ENCODE measurements around the gene TXNDC5. TPM values are rescaled to one million over a fixed set of nuclear protein-coding genes. Genes with fewer than 3 reads are reported as not detected.

Gene TXNDC5
- total and polyA plus RNA-seq, 12 donors = 51.6 to 192 (median 128) TPM

DNA sequence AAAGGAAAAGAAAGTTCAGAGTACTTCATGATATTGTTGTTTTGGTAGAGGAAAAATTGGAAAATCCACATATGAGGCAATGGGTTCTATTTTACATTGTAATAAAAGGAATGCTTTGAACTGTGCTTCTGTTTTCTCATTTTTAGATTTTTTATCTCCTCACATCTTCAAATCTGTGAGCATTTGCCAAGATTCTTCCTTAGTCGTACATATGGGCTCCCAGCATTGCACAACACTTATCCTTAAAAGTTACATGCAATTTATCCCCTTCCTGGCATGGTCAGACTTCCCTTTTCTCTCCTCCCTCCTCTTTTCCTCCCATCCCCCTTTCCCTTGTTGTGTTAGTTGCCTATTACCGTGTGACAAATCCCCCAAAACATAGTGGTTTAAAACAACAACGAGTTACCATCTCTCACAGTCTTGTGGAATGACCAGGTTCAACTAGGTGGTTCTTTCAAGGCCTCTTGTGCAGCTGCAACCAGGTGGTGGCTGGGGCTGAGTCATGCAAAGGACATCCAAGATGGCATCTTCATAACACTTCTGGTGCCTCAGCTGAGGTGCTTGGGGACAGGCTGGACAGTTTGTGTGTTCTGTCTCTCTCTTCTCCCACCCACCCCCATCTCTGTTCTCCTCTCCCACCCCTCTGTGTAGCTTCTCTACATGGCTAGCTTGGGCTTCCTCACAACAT is 68.7 kb downstream of the TXNDC5 start:
- DNase-seq = peak in 1 of 7 donors; percentile 34
- TF ChIP-seq, protein P1, sequence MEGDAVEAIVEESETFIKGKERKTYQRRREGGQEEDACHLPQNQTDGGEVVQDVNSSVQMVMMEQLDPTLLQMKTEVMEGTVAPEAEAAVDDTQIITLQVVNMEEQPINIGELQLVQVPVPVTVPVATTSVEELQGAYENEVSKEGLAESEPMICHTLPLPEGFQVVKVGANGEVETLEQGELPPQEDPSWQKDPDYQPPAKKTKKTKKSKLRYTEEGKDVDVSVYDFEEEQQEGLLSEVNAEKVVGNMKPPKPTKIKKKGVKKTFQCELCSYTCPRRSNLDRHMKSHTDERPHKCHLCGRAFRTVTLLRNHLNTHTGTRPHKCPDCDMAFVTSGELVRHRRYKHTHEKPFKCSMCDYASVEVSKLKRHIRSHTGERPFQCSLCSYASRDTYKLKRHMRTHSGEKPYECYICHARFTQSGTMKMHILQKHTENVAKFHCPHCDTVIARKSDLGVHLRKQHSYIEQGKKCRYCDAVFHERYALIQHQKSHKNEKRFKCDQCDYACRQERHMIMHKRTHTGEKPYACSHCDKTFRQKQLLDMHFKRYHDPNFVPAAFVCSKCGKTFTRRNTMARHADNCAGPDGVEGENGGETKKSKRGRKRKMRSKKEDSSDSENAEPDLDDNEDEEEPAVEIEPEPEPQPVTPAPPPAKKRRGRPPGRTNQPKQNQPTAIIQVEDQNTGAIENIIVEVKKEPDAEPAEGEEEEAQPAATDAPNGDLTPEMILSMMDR (IDR thresholded peaks at IDR 0.05) = no peak
- no peak for TF ChIP-seq POLR2A (IDR thresholded peaks at IDR 0.05)
- Histone ChIP-seq H3K27me3 (no peaks in the 10 kb centered on the region), H3K36me3 (replicated peaks in 1 of 2) (no peaks in the 10 kb centered on the region), H3K27ac (no peak overlapping the region), H3K4me3 (no peak overlapping the region), H3K9me3 (replicated peaks in 1 of 3) (no peaks in the 10 kb centered on the region), H3K4me1 (replicated peaks in 1 of 2) (peaks cover 6 to 9% of the 10 kb centered on the region in 2 donors)
- 60 to 77% (median 64%) methylated on average over 3 of the region's 3 CpGs for WGBS, 4 donors
- intact Hi-C loops (cut with DNase I) = no loop called here

DNA sequence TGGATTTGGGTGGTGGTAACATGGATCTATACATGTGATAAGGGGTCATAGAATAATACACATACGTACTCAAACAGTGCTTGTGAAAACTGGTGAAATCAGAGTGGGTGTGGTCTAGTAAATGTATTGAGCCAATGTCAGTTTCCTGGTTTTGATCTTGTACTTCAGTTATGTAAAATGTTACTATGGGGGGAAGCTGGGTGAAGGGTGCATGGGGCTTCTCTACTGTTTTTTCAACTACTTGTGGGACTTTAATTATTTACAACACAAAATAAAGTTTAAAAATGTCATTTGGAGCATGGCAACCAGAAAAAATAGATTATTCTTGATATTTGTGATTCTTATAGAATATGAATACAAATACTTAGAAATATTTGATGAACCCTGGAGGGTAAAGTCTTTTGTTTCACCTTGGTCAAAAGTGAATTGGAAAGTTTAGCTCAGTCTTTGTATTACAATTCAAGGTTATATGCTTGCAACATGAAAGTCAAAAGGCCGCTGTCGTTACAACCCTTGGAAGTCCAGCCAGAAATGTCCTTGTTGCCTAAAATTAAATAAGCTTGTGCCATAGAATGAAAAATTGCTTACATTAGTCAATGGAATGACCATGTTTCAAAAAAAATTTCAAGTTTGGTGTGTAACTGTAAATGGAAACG is 74.1 kb downstream of the TXNDC5 start:
- TF ChIP-seq, protein P1 (IDR thresholded peaks at IDR 0.05) = no peak
- TF ChIP-seq POLR2A (IDR thresholded peaks at IDR 0.05) = no peak
- H3K4me1 ChIP-seq (replicated peaks in 1 of 2) = peaks cover 1 to 6% of the 10 kb centered on the region in 2 donors
- no peak overlapping the region for H3K27ac ChIP-seq
- no peak overlapping the region for H3K4me3 ChIP-seq
- DNase-seq = peak in 4 of 7 donors; percentile 30 to 42 (median 32)
- intact Hi-C loops (cut with DNase I) = no loop called here
- no peaks in the 10 kb centered on the region for H3K9me3 ChIP-seq (replicated peaks in 1 of 3)
- no peaks in the 10 kb centered on the region for H3K36me3 ChIP-seq (replicated peaks in 1 of 2)
- WGBS, 4 donors = 57 to 61% (median 59%) methylated on average over 4 of the region's 4 CpGs
- H3K27me3 ChIP-seq = no peaks in the 10 kb centered on the region

DNA sequence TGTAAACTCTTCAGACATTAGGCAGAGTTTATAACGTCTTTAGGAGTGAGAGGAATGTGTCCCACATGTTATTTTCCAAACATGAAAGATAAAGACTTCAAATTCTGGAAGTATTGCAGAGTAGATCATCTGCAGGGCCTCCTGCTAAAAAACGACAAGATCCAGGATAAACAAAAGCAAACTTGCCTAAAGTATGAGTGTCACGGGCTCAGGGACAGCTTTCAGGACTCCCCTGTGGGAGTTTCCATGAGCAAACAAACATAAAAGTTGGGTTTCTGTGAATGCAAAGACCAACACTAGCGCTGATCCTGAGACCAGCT is 76.9 kb downstream of the TXNDC5 start:
- DNase-seq = no peak
- no peak overlapping the region for H3K4me3 ChIP-seq
- no peaks in the 10 kb centered on the region for H3K27me3 ChIP-seq
- intact Hi-C loops (cut with DNase I) = no loop called here
- 43 to 56% (median 46%) methylated on average over 4 of the region's 4 CpGs for WGBS, 4 donors
- peaks cover 0 to 6% of the 10 kb centered on the region in 2 donors for H3K4me1 ChIP-seq (replicated peaks in 1 of 2)
- no peaks in the 10 kb centered on the region for H3K36me3 ChIP-seq (replicated peaks in 1 of 2)
- TF ChIP-seq POLR2A (IDR thresholded peaks at IDR 0.05) = no peak
- TF ChIP-seq, protein P1 (IDR thresholded peaks at IDR 0.05) = no peak
- no peaks in the 10 kb centered on the region for H3K9me3 ChIP-seq (replicated peaks in 1 of 3)
- H3K27ac ChIP-seq = no peak overlapping the region

DNA sequence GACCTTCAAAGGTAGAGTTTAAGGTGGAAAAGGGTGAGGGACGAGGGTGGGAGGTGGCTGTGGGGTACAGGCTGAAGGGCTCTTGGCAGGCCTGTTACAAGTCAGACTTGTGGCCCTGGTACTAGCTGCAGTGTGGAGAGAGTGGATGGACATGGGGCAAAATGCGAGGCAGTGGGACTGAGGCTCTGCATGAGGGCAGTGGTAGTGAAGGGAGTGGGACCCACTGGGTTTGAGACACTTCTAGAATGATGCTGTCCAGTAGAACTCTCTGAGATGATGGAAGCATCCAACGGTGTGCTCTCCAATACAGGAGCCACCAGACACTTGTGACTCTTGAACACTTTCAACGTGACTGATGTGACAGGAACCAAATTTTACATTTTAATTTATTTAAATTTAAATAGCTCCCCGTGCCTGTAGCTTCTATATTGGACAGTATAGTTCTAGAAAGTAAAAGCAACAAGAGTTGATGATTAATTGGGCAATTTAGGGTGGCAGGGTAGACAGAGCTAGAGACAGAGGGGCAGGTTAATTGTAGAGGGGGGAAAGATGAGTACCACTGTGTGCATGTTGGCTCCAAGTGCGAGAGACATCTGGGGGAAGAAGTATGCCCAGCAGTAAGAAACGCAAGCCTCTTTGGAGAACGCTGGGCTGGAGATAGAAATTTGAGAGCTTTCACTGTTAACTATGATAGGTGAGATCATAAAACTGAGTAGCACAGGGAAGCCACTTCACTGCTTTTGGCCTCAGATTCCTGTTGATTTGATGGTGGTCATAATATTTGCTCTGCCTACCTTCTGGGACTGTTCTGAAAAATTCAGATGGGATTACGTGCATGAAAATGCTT is 77.5 kb downstream of the TXNDC5 start:
- intact Hi-C loops (cut with DNase I) = no loop called here
- TF ChIP-seq, protein P1 (IDR thresholded peaks at IDR 0.05) = no peak
- TF ChIP-seq POLR2A (IDR thresholded peaks at IDR 0.05) = no peak
- no peak for DNase-seq
- no peaks in the 10 kb centered on the region for H3K27me3 ChIP-seq
- no peak overlapping the region for H3K27ac ChIP-seq
- no peaks in the 10 kb centered on the region for H3K36me3 ChIP-seq (replicated peaks in 1 of 2)
- 83 to 89% (median 87%) methylated on average over 9 of the region's 9 CpGs for WGBS, 4 donors
- H3K4me3 ChIP-seq = no peak overlapping the region
- H3K4me1 ChIP-seq (replicated peaks in 1 of 2) = peaks cover 0 to 6% of the 10 kb centered on the region in 2 donors
- no peaks in the 10 kb centered on the region for H3K9me3 ChIP-seq (replicated peaks in 1 of 3)

All from adrenal gland (tissue), 12 donors.